Measurements from ENCODE around the gene PIK3C2A. TPM values are rescaled to one million over a fixed set of nuclear protein-coding genes. Genes with fewer than 3 reads are reported as not detected.

Gene PIK3C2A
- total and polyA plus RNA-seq, 2 donors (not counting 3 experiments of a cell fraction or from before 2014, with no cell fraction given) = 33.7 to 142 TPM

GRCh38 chr11:17238377-17238776 is 30.6 kb upstream of the PIK3C2A start:
- intact Hi-C loops (cut with micrococcal nuclease) = no loop called here
- H3K4me2 ChIP-seq (ENCODE audit: insufficient read depth, low read length) = no peak overlapping the region
- dilution Hi-C loops (cut with MboI; ENCODE audit: extremely low pct_ligation_motif_present, low sequenced_read_pairs) = no loop called here

More at GRCh38 chr11:17238377-17238776, 30.6 kb upstream of the PIK3C2A start:
- H3K9ac ChIP-seq (replicated peaks; ENCODE audit: extremely low read depth, insufficient read depth, low read length) = no peak overlapping the region
- TF ChIP-seq MAX (IDR thresholded peaks at IDR 0.05; ENCODE audit: insufficient read depth, insufficient read length) (no peak), GATA2 (IDR thresholded peaks at IDR 0.05; ENCODE audit: insufficient read depth, insufficient read length, low read depth, low read length) (no peak), POLR2A (IDR thresholded peaks at IDR 0.05; ENCODE audit: low read depth, low read length) (no peak), EZH2 (IDR thresholded peaks at IDR 0.05; ENCODE audit: borderline replicate concordance, low read depth, low read length, severe bottlenecking) (no peak), POLR2AphosphoS5 (IDR thresholded peaks at IDR 0.05; ENCODE audit: insufficient read depth, low read depth, low read length) (no peak), MYC (IDR thresholded peaks at IDR 0.05; ENCODE audit: low read depth, low read length) (no peak), JUN (IDR thresholded peaks at IDR 0.05; ENCODE audit: borderline replicate concordance, insufficient read depth, insufficient read length, low read depth) (no peak), CTCF (IDR thresholded peaks at IDR 0.05; ENCODE audit: extremely low read depth in 1 of 2, insufficient read depth in 1 of 2, low read depth in 1 of 2, low read length in 2 of 2) (no peak), FOS (IDR thresholded peaks at IDR 0.05; ENCODE audit: borderline replicate concordance, insufficient read depth, low read length) (no peak)
- no peak for DNase-seq (ENCODE audit: low read depth, low spot score)
- H3K27ac ChIP-seq (ENCODE audit: insufficient read depth, low read depth, low read length) = no peak overlapping the region
- ChIA-PET POLR2A (no interaction called here), CTCF (interaction anchor here (1.5 to 1.6 kb wide), 2 partner anchors 10 to 14 kb away, joined by 3 to 6 read pairs; no protein-coding TSS in a partner anchor)
- BruUV-seq (replicated peaks) = no TSS peak
- no peaks in the 10 kb centered on the region for H4K20me1 ChIP-seq (replicated peaks; ENCODE audit: control insufficient read depth, extremely low read depth, insufficient read depth, low read length)
- H3K36me3 ChIP-seq (ENCODE audit: control insufficient read depth in 2 of 2, extremely low read depth in 1 of 2, insufficient read depth in 2 of 2, low read length in 2 of 2) = no peaks in the 10 kb centered on the region
- no peaks in the 10 kb centered on the region for H3K79me2 ChIP-seq (ENCODE audit: control insufficient read depth, insufficient read depth, low read length)
- H3K9me3 ChIP-seq (replicated peaks; ENCODE audit: control insufficient read depth, insufficient read depth, low read length) = no peaks in the 10 kb centered on the region
- H3K4me1 ChIP-seq (ENCODE audit: control insufficient read depth, extremely low read depth, insufficient read depth, low read length) = no peaks in the 10 kb centered on the region
- FAIRE-seq = no peak
- H2AFZ ChIP-seq (ENCODE audit: low read depth, low read length) = no peak overlapping the region
- H3K9me1 ChIP-seq (replicated peaks; ENCODE audit: control insufficient read depth, extremely low read depth, insufficient read depth, low read length) = no peaks in the 10 kb centered on the region
- H3K27me3 ChIP-seq (ENCODE audit: control insufficient read depth in 2 of 2, insufficient read depth in 2 of 2, low read length in 2 of 2) = no peaks in the 10 kb centered on the region
- H3K4me3 ChIP-seq (replicated peaks in 1 of 3; ENCODE audit: insufficient read depth in 1 of 3, low read depth in 1 of 3, low read length in 3 of 3) = no peak overlapping the region
